DND-41 (cell line): ENCODE data around the gene EPHB1.

Source experiments
- CTCF ChIP-seq: IDR thresholded peaks from 2 replicates; pipeline ENCODE4 v1.5.1; 2012; ENCODE audit warnings: borderline replicate concordance, low read length, moderate library complexity, mild to moderate bottlenecking; ENCODE audit not compliant: poor library complexity, severe bottlenecking; ENCODE audit errors: extremely low read depth
- EZH2 ChIP-seq: IDR thresholded peaks from 3 replicates; pipeline ENCODE4 v1.6.1; 2012; ENCODE audit warnings: borderline replicate concordance, low read depth, mild to moderate bottlenecking, moderate library complexity, low read length, inconsistent platforms; ENCODE audit not compliant: severe bottlenecking

GRCh38 chr3:135163701-135164100 is 368.6 kb downstream of the EPHB1 start:
- no peak for TF ChIP-seq CTCF
- no peak for TF ChIP-seq EZH2
